WTC11 (cell line): ENCODE results near the gene LHX3. TPM values are rescaled to one million over a fixed set of nuclear protein-coding genes. Genes with fewer than 3 reads are reported as not detected.
A peak's percentile ranks its signal among the peaks of the same experiment; 100 is the strongest.

ENCODE experiments used
- ATAC-seq: fragments of 200-7000 bp; cut with Tn5 transposase; 2 replicates; pipeline ENCODE4 v1.10.0; 2021; ENCODE audit warnings: mild to moderate bottlenecking, moderate library complexity
- CTCF ChIA-PET: fragments of 300-600 bp; sonication (Branson Sonifier 250); formaldehyde crosslinking; loops from one replicate; lab custom pipeline; 2021; ENCODE audit warnings: antibody characterized with exemption; lab: Charles Lee
- POLR2A ChIA-PET: fragments of 350-600 bp; sonication (Branson Sonifier 250); formaldehyde crosslinking; loops from one replicate; lab custom pipeline; 2021; ENCODE audit warnings: antibody characterized with exemption; lab: Charles Lee
- DNase-seq: peaks from one replicate; pipeline ENCODE4 v3.0.0; 2021; ENCODE audit warnings: low spot score
- H3K27ac Mint-ChIP-seq: 2 replicates; pipeline ENCODE4 v1.8.0; 2021; ENCODE audit warnings: mixed read lengths
- H3K27me3 Mint-ChIP-seq: 2 replicates; pipeline ENCODE4 v1.8.0; 2021; ENCODE audit warnings: low read depth, mild to moderate bottlenecking, moderate library complexity, mixed read lengths
- H3K36me3 Mint-ChIP-seq: 2 replicates; pipeline ENCODE4 v1.8.0; 2021; ENCODE audit warnings: mixed read lengths
- H3K4me1 Mint-ChIP-seq: 2 replicates; pipeline ENCODE4 v1.8.0; 2022; ENCODE audit warnings: mixed read lengths
- H3K4me3 Mint-ChIP-seq: 2 replicates; pipeline ENCODE4 v1.8.0; 2021; ENCODE audit warnings: mild to moderate bottlenecking, moderate library complexity, mixed read lengths
- H3K9me3 Mint-ChIP-seq: 2 replicates; pipeline ENCODE4 v1.8.0; 2021; ENCODE audit warnings: mixed read lengths
- E2F1 ChIP-seq: sonication (generic); formaldehyde crosslinking; IDR thresholded peaks from 2 replicates; pipeline ENCODE4 v1.8.0; 2022; ENCODE audit warnings: mild to moderate bottlenecking, missing genetic modification reagents
- ETV6 ChIP-seq: sonication (generic); formaldehyde crosslinking; IDR thresholded peaks from 2 replicates; pipeline ENCODE4 v1.8.1; 2022; ENCODE audit warnings: mild to moderate bottlenecking, missing genetic modification reagents
- FOXJ3 ChIP-seq: sonication (generic); formaldehyde crosslinking; IDR thresholded peaks from 2 replicates; pipeline ENCODE4 v1.9.0; 2021; ENCODE audit warnings: missing genetic modification reagents, mild to moderate bottlenecking, borderline replicate concordance
- HMGA2 ChIP-seq: fragments of 250-450 bp; sonication (Bioruptor Pico); IDR thresholded peaks from 2 replicates; pipeline ENCODE4 v1.4.0; 2021; ENCODE audit warnings: mild to moderate bottlenecking, moderate library complexity
- HMGXB4 ChIP-seq: sonication (generic); formaldehyde crosslinking; IDR thresholded peaks from 2 replicates; pipeline ENCODE4 v1.8.1; 2023; ENCODE audit warnings: mild to moderate bottlenecking, moderate library complexity, missing genetic modification reagents
- MXD4 ChIP-seq: fragments of 250-450 bp; sonication (Bioruptor Pico); IDR thresholded peaks from 2 replicates; pipeline ENCODE4 v1.8.0; 2021; ENCODE audit warnings: mild to moderate bottlenecking, moderate library complexity, borderline replicate concordance
- PREB ChIP-seq: sonication (generic); formaldehyde crosslinking; IDR thresholded peaks from 2 replicates; pipeline ENCODE4 v1.8.1; 2022; ENCODE audit warnings: mild to moderate bottlenecking, missing genetic modification reagents, moderate library complexity, borderline replicate concordance
- SMAD3 ChIP-seq: sonication (generic); formaldehyde crosslinking; IDR thresholded peaks from 2 replicates; pipeline ENCODE4 v1.8.0; 2022; ENCODE audit warnings: missing genetic modification reagents, mild to moderate bottlenecking, borderline replicate concordance
- SOX15 ChIP-seq: fragments of 250-450 bp; sonication (Bioruptor Pico); IDR thresholded peaks from 2 replicates; pipeline ENCODE4 v1.9.0; 2021; ENCODE audit warnings: mild to moderate bottlenecking
- SP1 ChIP-seq: sonication (generic); formaldehyde crosslinking; conservative IDR thresholded peaks from 2 replicates; pipeline ENCODE4 v1.8.1; 2022; ENCODE audit warnings: missing genetic modification reagents
- ZBTB43 ChIP-seq: sonication (generic); formaldehyde crosslinking; IDR thresholded peaks from 2 replicates; pipeline ENCODE4 v1.8.1; 2023; ENCODE audit warnings: mild to moderate bottlenecking, missing genetic modification reagents
- ZNF317 ChIP-seq: sonication (generic); formaldehyde crosslinking; IDR thresholded peaks from 2 replicates; pipeline ENCODE4 v1.8.1; 2023; ENCODE audit warnings: low read depth, mild to moderate bottlenecking, moderate library complexity, missing genetic modification reagents, borderline replicate concordance
- ZNF671 ChIP-seq: fragments of 250-450 bp; sonication (Bioruptor Pico); IDR thresholded peaks from 2 replicates; pipeline ENCODE4 v1.8.0; 2021; ENCODE audit warnings: mild to moderate bottlenecking
- total RNA-seq: library from RNA; stranded (reverse); gene quantifications from 3 replicates; pipeline ENCODE4 v1.2.3, GENCODE V29; 2021

Gene LHX3
- total RNA-seq, 1 experiment from 2014 or later: not detected

- ChIA-PET POLR2A (no interaction called here), CTCF (interaction anchor here (0.5 to 1.6 kb wide), 7 partner anchors 9 to 520 kb away, joined by 3 to 4 read pairs (median 3); partner anchors contain the start of gene LHX3)
- Mint-ChIP-seq H3K4me1 (peaks cover 26% of the 10 kb centered on the region), H3K27me3 (peaks cover 82% of the 10 kb centered on the region), H3K9me3 (no peaks in the 10 kb centered on the region), H3K27ac (no peak overlapping the region), H3K4me3 (peak overlapping the region; percentile 12; the same call in 1 of the 2 replicates), H3K36me3 (no peaks in the 10 kb centered on the region)
- ATAC-seq: peak; percentile 8
- TF ChIP-seq FOXJ3 (no peak), HMGXB4 (CRISPR knock-in tag) (no peak; the same call in 1 of the 2 replicates), ZNF317 (CRISPR knock-in tag) (no peak), SOX15 (CRISPR knock-in tag) (no peak), SP1 (CRISPR knock-in tag) (peak; percentile 3; the same call in 1 of the 2 replicates), SMAD3 (CRISPR knock-in tag) (no peak), MXD4 (no peak)
- no peak for DNase-seq
Observed at GRCh38 chr9:136193127-136193890, 11.6 kb downstream of the LHX3 start.

GRCh38 chr9:136192289-136193126, 12.4 kb downstream of the LHX3 start:
- DNase-seq (no peak), ATAC-seq (peak; percentile 11; the same call in 1 of the 2 replicates)
- Mint-ChIP-seq H3K4me1 (peaks cover 20% of the 10 kb centered on the region), H3K27me3 (peaks cover 73% of the 10 kb centered on the region), H3K36me3 (no peaks in the 10 kb centered on the region), H3K9me3 (no peaks in the 10 kb centered on the region), H3K4me3 (peak overlapping the region; percentile 35; the same call in 1 of the 2 replicates), H3K27ac (no peak overlapping the region)
- TF ChIP-seq E2F1 (CRISPR knock-in tag): no peak
- TF ChIP-seq ETV6 (CRISPR knock-in tag): no peak
- TF ChIP-seq ZNF671 (CRISPR knock-in tag): no peak
- TF ChIP-seq PREB (CRISPR knock-in tag): no peak
- no peak for TF ChIP-seq FOXJ3
- ChIA-PET POLR2A (no interaction called here), CTCF (interaction anchor here (0.6 to 2.2 kb wide), 6 partner anchors 10 to 415 kb away, joined by 3 to 6 read pairs (median 4); partner anchors contain the start of gene LHX3)

GRCh38 chr9:136191960-136192286, 13.0 kb downstream of the LHX3 start:
- Mint-ChIP-seq H3K27me3 (peaks cover 68% of the 10 kb centered on the region), H3K36me3 (no peaks in the 10 kb centered on the region), H3K27ac (no peak overlapping the region), H3K4me1 (peaks cover 20% of the 10 kb centered on the region), H3K4me3 (peak overlapping the region; percentile 35; the same call in 1 of the 2 replicates), H3K9me3 (no peaks in the 10 kb centered on the region)
- ChIA-PET POLR2A (no interaction called here), CTCF (interaction anchor here (0.7 to 2.2 kb wide), 4 partner anchors 11 to 69 kb away, joined by 3 to 6 read pairs (median 4); no protein-coding TSS in a partner anchor)
- no peak for DNase-seq
- no peak for ATAC-seq
- TF ChIP-seq HMGA2 (CRISPR knock-in tag): no peak
- no peak for TF ChIP-seq ZBTB43
